Activated T-helper 1 cell treated with anti-CD3 and anti-CD28 coated beads, Interleukin-12 subunit alpha, Interleukin-12 subunit beta, Interleukin-2, Interleukin-4 antibody, amounts not matched to agents 30 ng/mL and 10 ng/mL and 1 ng/mL, durations not matched to agents 14 hours and 24 hours and 36 hours (primary cell): ENCODE measurements around the gene SLIT3. TPM values are rescaled to one million over a fixed set of nuclear protein-coding genes. Genes with fewer than 3 reads are reported as not detected.

ENCODE experiments used
- DNase-seq: peaks from one replicate; pipeline ENCODE4 v3.0.0; 2021; ENCODE audit warnings: low spot score
- H3K27ac Mint-ChIP-seq: one replicate; pipeline ENCODE4 v1.8.0; 2021; ENCODE audit warnings: mild to moderate bottlenecking, mixed read lengths
- H3K27me3 Mint-ChIP-seq: one replicate; pipeline ENCODE4 v1.8.0; 2022; ENCODE audit warnings: mild to moderate bottlenecking, moderate library complexity, mixed read lengths; ENCODE audit not compliant: insufficient read depth
- H3K36me3 Mint-ChIP-seq: one replicate; pipeline ENCODE4 v1.8.0; 2021; ENCODE audit warnings: low read depth, mixed read lengths
- H3K4me1 Mint-ChIP-seq: one replicate; pipeline ENCODE4 v1.8.0; 2021; ENCODE audit warnings: low read depth, mixed read lengths
- H3K4me3 Mint-ChIP-seq: one replicate; pipeline ENCODE4 v1.8.0; 2021; ENCODE audit warnings: mild to moderate bottlenecking, moderate library complexity, mixed read lengths
- H3K9me3 Mint-ChIP-seq: one replicate; pipeline ENCODE4 v1.8.0; 2021; ENCODE audit warnings: mixed read lengths
- intact Hi-C: fragments of 100-400 bp; cut with micrococcal nuclease; formaldehyde crosslinking; loops from one replicate; pipeline ENCODE4 v1.15.1; 2024
- total RNA-seq: library from RNA; stranded (reverse); gene quantifications from 2 replicates; pipeline ENCODE4 v1.2.3, GENCODE V29; 2022

Gene SLIT3
- total RNA-seq, 1 donor from 2014 or later: 0.03 TPM

- Mint-ChIP-seq H3K27ac (peak overlapping the region; percentile 77), H3K27me3 (peaks cover 14% of the 10 kb centered on the region), H3K4me3 (peak overlapping the region; percentile 54), H3K9me3 (no peaks in the 10 kb centered on the region), H3K36me3 (no peaks in the 10 kb centered on the region), H3K4me1 (peaks cover 20% of the 10 kb centered on the region)
- no peak for DNase-seq
- intact Hi-C loops: loop anchor here (1.0 to 10.0 kb wide), 2 partner anchors 50 to 108 kb away; no protein-coding TSS in a partner anchor
Measured at GRCh38 chr5:168852329-168852728, 448.6 kb downstream of the SLIT3 start.

GRCh38 chr5:168851902-168852321 lies 449.0 kb downstream of the SLIT3 start:
- H3K27ac Mint-ChIP-seq: peak overlapping the region; percentile 77
- peaks cover 20% of the 10 kb centered on the region for H3K4me1 Mint-ChIP-seq
- no peaks in the 10 kb centered on the region for H3K9me3 Mint-ChIP-seq
- peaks cover 14% of the 10 kb centered on the region for H3K27me3 Mint-ChIP-seq
- peak overlapping the region; percentile 54 for H3K4me3 Mint-ChIP-seq
- intact Hi-C loops: loop anchor here (1.0 to 10.0 kb wide), 3 partner anchors 15 to 107 kb away; no protein-coding TSS in a partner anchor
- H3K36me3 Mint-ChIP-seq: no peaks in the 10 kb centered on the region
- DNase-seq: peak; percentile 26

GRCh38 chr5:168850683-168851082 lies 450.3 kb downstream of the SLIT3 start:
- DNase-seq: no peak
- Mint-ChIP-seq H3K36me3 (no peaks in the 10 kb centered on the region), H3K4me3 (no peak overlapping the region), H3K27ac (no peak overlapping the region), H3K9me3 (no peaks in the 10 kb centered on the region), H3K27me3 (peaks cover 14% of the 10 kb centered on the region), H3K4me1 (peaks cover 20% of the 10 kb centered on the region)
- intact Hi-C loops: loop anchor here (1.0 to 10.0 kb wide), 2 partner anchors 13 to 106 kb away; no protein-coding TSS in a partner anchor

- DNase-seq: no peak
- H3K9me3 Mint-ChIP-seq: no peaks in the 10 kb centered on the region
- H3K36me3 Mint-ChIP-seq: no peaks in the 10 kb centered on the region
- intact Hi-C loops: no loop called here
- H3K4me3 Mint-ChIP-seq: no peak overlapping the region
- H3K4me1 Mint-ChIP-seq: peaks cover 20% of the 10 kb centered on the region
- peaks cover 18% of the 10 kb centered on the region for H3K27me3 Mint-ChIP-seq
- H3K27ac Mint-ChIP-seq: no peak overlapping the region
Measured at GRCh38 chr5:168848569-168848968, 452.4 kb downstream of the SLIT3 start.

- intact Hi-C loops: no loop called here
- no peaks in the 10 kb centered on the region for H3K9me3 Mint-ChIP-seq
Measured at GRCh38 chr5:168847511-168848073, 453.3 kb downstream of the SLIT3 start.

GRCh38 chr5:168844922-168845296 lies 456.0 kb downstream of the SLIT3 start:
- no peak for DNase-seq
- Mint-ChIP-seq H3K4me1 (peaks cover under 1% of the 10 kb centered on the region), H3K9me3 (no peaks in the 10 kb centered on the region), H3K4me3 (no peak overlapping the region), H3K36me3 (peaks cover 2% of the 10 kb centered on the region), H3K27me3 (peaks cover 21% of the 10 kb centered on the region), H3K27ac (no peak overlapping the region)
- intact Hi-C loops: no loop called here

More at GRCh38 chr5:168847511-168848073, 453.3 kb downstream of the SLIT3 start:
- H3K36me3 Mint-ChIP-seq: no peaks in the 10 kb centered on the region
- DNase-seq: no peak
- peaks cover 18% of the 10 kb centered on the region for H3K27me3 Mint-ChIP-seq
- peaks cover 20% of the 10 kb centered on the region for H3K4me1 Mint-ChIP-seq
- H3K27ac Mint-ChIP-seq: no peak overlapping the region
- no peak overlapping the region for H3K4me3 Mint-ChIP-seq

- intact Hi-C loops: no loop called here
- no peak for DNase-seq
- Mint-ChIP-seq H3K27ac (no peak overlapping the region), H3K27me3 (peaks cover 16% of the 10 kb centered on the region), H3K4me3 (no peak overlapping the region), H3K36me3 (peaks cover 2% of the 10 kb centered on the region), H3K9me3 (no peaks in the 10 kb centered on the region), H3K4me1 (no peaks in the 10 kb centered on the region)
Measured at GRCh38 chr5:168844016-168844921, 456.7 kb downstream of the SLIT3 start.

GRCh38 chr5:168843277-168844015 lies 457.5 kb downstream of the SLIT3 start:
- H3K4me1 Mint-ChIP-seq: no peaks in the 10 kb centered on the region
- DNase-seq: no peak
- no peak overlapping the region for H3K27ac Mint-ChIP-seq
- H3K9me3 Mint-ChIP-seq: no peaks in the 10 kb centered on the region
- peaks cover 2% of the 10 kb centered on the region for H3K36me3 Mint-ChIP-seq
- intact Hi-C loops: no loop called here
- peaks cover 16% of the 10 kb centered on the region for H3K27me3 Mint-ChIP-seq
- H3K4me3 Mint-ChIP-seq: no peak overlapping the region

- Mint-ChIP-seq H3K4me1 (no peaks in the 10 kb centered on the region), H3K27me3 (peaks cover 16% of the 10 kb centered on the region), H3K27ac (no peak overlapping the region), H3K4me3 (no peak overlapping the region), H3K9me3 (no peaks in the 10 kb centered on the region), H3K36me3 (peaks cover 2% of the 10 kb centered on the region)
- intact Hi-C loops: no loop called here
- no peak for DNase-seq
Measured at GRCh38 chr5:168842571-168843205, 458.3 kb downstream of the SLIT3 start.

- Mint-ChIP-seq H3K27me3 (peaks cover 14% of the 10 kb centered on the region), H3K27ac (no peak overlapping the region)
Measured at GRCh38 chr5:168837852-168838251, 463.1 kb downstream of the SLIT3 start.

GRCh38 chr5:168836603-168837231 lies 464.2 kb downstream of the SLIT3 start:
- peaks cover 2% of the 10 kb centered on the region for H3K36me3 Mint-ChIP-seq
- intact Hi-C loops: loop anchor here (1.0 to 5.0 kb wide), 7 partner anchors 15 to 1496 kb away; partner anchors contain the start of gene SPDL1
- DNase-seq: no peak
- H3K9me3 Mint-ChIP-seq: no peaks in the 10 kb centered on the region
- H3K27ac Mint-ChIP-seq: peak overlapping the region; percentile 23
- peaks cover 15% of the 10 kb centered on the region for H3K4me1 Mint-ChIP-seq
- H3K4me3 Mint-ChIP-seq: peak overlapping the region; percentile 28
- H3K27me3 Mint-ChIP-seq: peaks cover 7% of the 10 kb centered on the region

More at GRCh38 chr5:168837852-168838251, 463.1 kb downstream of the SLIT3 start:
- no peak for DNase-seq
- H3K9me3 Mint-ChIP-seq: no peaks in the 10 kb centered on the region
- H3K36me3 Mint-ChIP-seq: peaks cover 2% of the 10 kb centered on the region
- peaks cover 15% of the 10 kb centered on the region for H3K4me1 Mint-ChIP-seq
- intact Hi-C loops: loop anchor here (1.0 to 5.0 kb wide), 4 partner anchors 13 to 1494 kb away; partner anchors contain the start of gene SPDL1
- no peak overlapping the region for H3K4me3 Mint-ChIP-seq

GRCh38 chr5:168833936-168834335 lies 467.0 kb downstream of the SLIT3 start:
- DNase-seq: no peak
- Mint-ChIP-seq H3K4me3 (no peak overlapping the region), H3K9me3 (no peaks in the 10 kb centered on the region), H3K27me3 (peaks cover 10% of the 10 kb centered on the region), H3K36me3 (no peaks in the 10 kb centered on the region), H3K27ac (no peak overlapping the region), H3K4me1 (peaks cover 15% of the 10 kb centered on the region)
- intact Hi-C loops: no loop called here
